GM23248 (cell line): Measurements from ENCODE around the gene FAM193A. TPM values are rescaled to one million over a fixed set of nuclear protein-coding genes. Genes with fewer than 3 reads are reported as not detected.

ENCODE experiments used
- DNase-seq: peaks from one replicate; pipeline ENCODE4 v3.0.0-alpha.2; 2015
- H2AFZ ChIP-seq: fragments of 200-600 bp; sonication (generic); 2 replicates; pipeline ENCODE4 v1.6.1; 2016; ENCODE audit warnings: antibody characterized with exemption
- H3F3A ChIP-seq: fragments of 200-600 bp; sonication (generic); 2 replicates; pipeline ENCODE4 v1.6.1; 2016; ENCODE audit warnings: mild to moderate bottlenecking, antibody characterized with exemption, mixed run types; ENCODE audit not compliant: insufficient read depth
- H3K27ac ChIP-seq: fragments of 200-600 bp; sonication (generic); 2 replicates; pipeline ENCODE4 v1.5.1; 2016; ENCODE audit warnings: mild to moderate bottlenecking
- H3K27me3 ChIP-seq: fragments of 200-600 bp; sonication (generic); replicated peaks from 2 replicates; pipeline ENCODE4 v1.6.1; 2016; ENCODE audit warnings: mild to moderate bottlenecking; ENCODE audit not compliant: insufficient read depth
- H3K36me3 ChIP-seq: fragments of 200-600 bp; sonication (generic); 2 replicates; pipeline ENCODE4 v1.6.1; 2016; ENCODE audit warnings: low read depth, mild to moderate bottlenecking
- H3K4me1 ChIP-seq: fragments of 200-600 bp; sonication (generic); 2 replicates; pipeline ENCODE4 v1.6.1; 2016; ENCODE audit warnings: mild to moderate bottlenecking; ENCODE audit not compliant: insufficient read depth
- H3K4me2 ChIP-seq: fragments of 200-600 bp; sonication (generic); one replicate; pipeline ENCODE4 v1.6.1; 2016; ENCODE audit warnings: mild to moderate bottlenecking; ENCODE audit not compliant: unreplicated experiment
- H3K4me3 ChIP-seq: fragments of 200-600 bp; sonication (generic); 2 replicates; pipeline ENCODE4 v1.5.1; 2016; ENCODE audit warnings: mild to moderate bottlenecking
- H3K79me2 ChIP-seq: fragments of 200-600 bp; sonication (generic); 2 replicates; pipeline ENCODE4 v1.6.1; 2016; ENCODE audit warnings: mild to moderate bottlenecking; ENCODE audit not compliant: insufficient read depth
- H3K9ac ChIP-seq: fragments of 200-600 bp; sonication (generic); 2 replicates; pipeline ENCODE4 v1.6.1; 2016; ENCODE audit warnings: mild to moderate bottlenecking
- H3K9me2 ChIP-seq: fragments of 200-600 bp; sonication (generic); 2 replicates; pipeline ENCODE4 v1.6.1; 2016; ENCODE audit warnings: mixed run types, mild to moderate bottlenecking, moderate library complexity; ENCODE audit not compliant: insufficient read depth
- H3K9me3 ChIP-seq: fragments of 200-600 bp; sonication (generic); one replicate; pipeline ENCODE4 v1.6.1; 2017; ENCODE audit warnings: low read depth
- H4K20me1 ChIP-seq: fragments of 200-600 bp; sonication (generic); 2 replicates; pipeline ENCODE4 v1.6.0; 2016; ENCODE audit not compliant: insufficient read depth
- EZH2 ChIP-seq: fragments of 200-600 bp; sonication (generic); IDR thresholded peaks from 2 replicates; pipeline ENCODE4 v1.6.1; 2018; ENCODE audit warnings: antibody characterized with exemption, mild to moderate bottlenecking; ENCODE audit not compliant: insufficient read depth, poor library complexity, severe bottlenecking
- EZH2phosphoT487 ChIP-seq: fragments of 200-600 bp; sonication (generic); IDR thresholded peaks from 2 replicates; pipeline ENCODE4 v1.6.1; 2018; ENCODE audit warnings: antibody characterized with exemption, moderate library complexity, mild to moderate bottlenecking, low read depth; ENCODE audit not compliant: insufficient read depth
- WGBS, 2 experiments: methylation state at CpG; one replicate each; pipeline ENCODE4 v1.1.6; 2015 to 2017; ENCODE audit warnings: low lambda C conversion rate in 2 of 2, low coverage in 1 of 2; ENCODE audit errors: missing lambda C conversion rate in 2 of 2; 5-methylcytosine and 5-hydroxymethylcytosine counted together
- in situ Hi-C: fragments of 300-500 bp; cut with MboI; formaldehyde crosslinking; loops from 2 replicates; pipeline ENCODE4 v1.15.0; 2020
- polyA plus RNA-seq: library from polyadenylated mRNA; unstranded; fragments of >200 nt; fragmentation: Nextera tagmentation; extraction: Ambion mirVana; gene quantifications from 2 replicates; pipeline ENCODE4 v1.2.1, GENCODE V29; 2016
- total RNA-seq: library from RNA; depleted of rRNA; stranded (reverse); fragments of >200 nt; shearing (Covaris generic); gene quantifications from 2 replicates; pipeline ENCODE4 v1.2.3, GENCODE V29; 2014

The FAM193A gene
- total and polyA plus RNA-seq, 2 experiments from 2014 or later = 5.0 to 19.0 TPM

- Histone ChIP-seq H3K79me2 (peaks cover 40% of the 10 kb centered on the region), H3K27ac (no peak overlapping the region), H3K27me3 (no peaks in the 10 kb centered on the region), H3K9me2 (no peaks in the 10 kb centered on the region), H4K20me1 (no peaks in the 10 kb centered on the region), H3K4me1 (no peaks in the 10 kb centered on the region; the same call in 1 of the 2 replicates), H3K36me3 (peaks cover 51% of the 10 kb centered on the region), H3F3A (0 out of 2 replicates have a peak, but pooled peaks cover 5% of the 10 kb centered on the region), H3K4me2 (no peak overlapping the region), H3K9ac (no peak overlapping the region), H2AFZ (no peak overlapping the region), H3K4me3 (no peak overlapping the region), H3K9me3 (no peaks in the 10 kb centered on the region)
- in situ Hi-C loops = no loop called here
- no peak for TF ChIP-seq EZH2phosphoT487
- no peak for TF ChIP-seq EZH2
- DNase-seq = no peak
- 96 to 97% methylated on average over 4 of the region's 4 CpGs for WGBS, 2 experiments
Observed at GRCh38 chr4:2688697-2689096, 152.2 kb downstream of the FAM193A start.

GRCh38 chr4:2689114-2689513 is 152.7 kb downstream of the FAM193A start:
- H3K36me3 ChIP-seq = peaks cover 47% of the 10 kb centered on the region
- no peaks in the 10 kb centered on the region for H3K9me3 ChIP-seq
- in situ Hi-C loops = no loop called here

DNA sequence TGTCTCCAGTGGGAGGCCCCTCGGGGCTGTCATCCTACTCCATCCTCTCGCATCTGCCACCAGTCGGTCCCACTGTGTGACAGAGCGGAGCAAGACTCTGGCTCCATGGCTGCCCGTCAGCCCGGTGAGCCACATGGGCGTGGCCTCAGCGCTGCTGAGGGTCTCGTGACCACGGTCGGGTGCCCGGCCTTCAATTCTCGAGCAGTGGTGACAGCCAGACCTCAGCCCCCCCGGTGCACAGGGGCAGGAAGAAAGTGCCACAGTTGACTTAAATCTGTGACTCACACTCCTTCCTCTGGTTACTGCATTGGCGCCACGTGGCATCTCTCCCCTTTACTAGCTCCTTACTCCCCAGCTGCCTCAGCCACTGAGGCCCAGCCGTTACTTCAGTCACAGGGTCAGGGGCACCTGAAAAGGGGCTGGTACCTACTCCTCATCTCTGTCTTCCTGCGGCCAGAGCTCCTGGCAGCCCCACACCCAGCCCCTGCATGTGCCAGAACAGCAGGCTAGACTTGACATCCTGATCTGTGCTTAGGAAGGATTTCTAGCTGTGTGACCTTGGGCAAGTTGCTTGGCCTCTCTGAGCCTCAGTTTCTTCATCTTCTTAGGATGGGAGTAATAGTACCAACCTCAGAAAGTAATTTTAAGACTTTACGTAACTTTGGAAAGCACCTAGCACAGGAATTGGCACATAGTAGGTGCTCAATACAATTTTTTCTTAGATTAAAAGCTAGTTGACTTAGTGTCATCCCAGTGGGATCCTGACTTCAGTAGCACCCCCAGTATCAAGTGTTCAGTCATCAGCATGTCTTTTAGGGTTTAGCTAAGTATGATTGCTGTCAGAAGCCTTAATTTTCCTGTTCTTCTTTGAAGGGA is 153.6 kb downstream of the FAM193A start:
- Histone ChIP-seq H2AFZ (no peak overlapping the region), H4K20me1 (no peaks in the 10 kb centered on the region), H3K9ac (no peak overlapping the region), H3K4me3 (no peak overlapping the region), H3F3A (0 out of 2 replicates have a peak, but pooled peaks cover 5% of the 10 kb centered on the region), H3K36me3 (peaks cover 38% of the 10 kb centered on the region; the same call in 1 of the 2 replicates), H3K27ac (no peak overlapping the region), H3K9me3 (no peaks in the 10 kb centered on the region), H3K79me2 (peaks cover 29% of the 10 kb centered on the region), H3K4me2 (no peak overlapping the region), H3K27me3 (no peaks in the 10 kb centered on the region), H3K9me2 (no peaks in the 10 kb centered on the region), H3K4me1 (no peaks in the 10 kb centered on the region; the same call in 1 of the 2 replicates)
- no peak for TF ChIP-seq EZH2phosphoT487
- TF ChIP-seq EZH2 = no peak
- in situ Hi-C loops = no loop called here
- no peak for DNase-seq
- WGBS, 2 experiments = 94 to 96% methylated on average over 19 of the region's 19 CpGs

More at GRCh38 chr4:2689114-2689513, 152.7 kb downstream of the FAM193A start:
- Histone ChIP-seq H4K20me1 (no peaks in the 10 kb centered on the region), H3K27ac (no peak overlapping the region), H3K27me3 (no peaks in the 10 kb centered on the region), H3K4me1 (no peaks in the 10 kb centered on the region; the same call in 1 of the 2 replicates), H3K9ac (no peak overlapping the region), H3K79me2 (peaks cover 36% of the 10 kb centered on the region), H3K4me2 (no peak overlapping the region), H3K9me2 (no peaks in the 10 kb centered on the region), H3K4me3 (no peak overlapping the region), H3F3A (0 out of 2 replicates have a peak, but pooled peaks cover 5% of the 10 kb centered on the region), H2AFZ (no peak overlapping the region)
- DNase-seq = no peak
- 87 to 94% methylated on average over 6 of the region's 6 CpGs for whole genome bisulfite sequencing, 2 experiments
- TF ChIP-seq EZH2 (no peak), EZH2phosphoT487 (no peak)

DNA sequence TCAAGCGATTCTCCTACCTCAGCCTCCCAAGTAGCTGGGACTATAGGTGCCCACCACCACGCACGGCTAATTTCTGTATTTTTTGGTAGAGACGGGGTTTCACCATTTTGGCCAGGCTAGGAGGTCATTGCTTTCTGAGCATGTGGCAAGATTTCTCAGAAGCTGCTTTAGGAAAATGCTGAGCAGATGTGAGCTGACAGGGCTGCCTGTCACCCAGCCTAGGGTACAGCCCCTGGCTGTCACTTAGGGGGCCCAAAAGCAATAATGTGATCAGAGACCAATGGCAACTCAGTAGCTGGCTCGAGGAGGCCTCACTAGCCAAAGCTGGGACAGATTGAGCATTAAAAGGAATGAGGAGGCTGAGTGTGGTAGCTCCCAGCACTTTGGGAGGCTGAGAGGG is 154.9 kb downstream of the FAM193A start:
- peaks cover 18% of the 10 kb centered on the region for H3K79me2 ChIP-seq
- H2AFZ ChIP-seq = no peak overlapping the region
- H3F3A ChIP-seq = no peaks in the 10 kb centered on the region
- H4K20me1 ChIP-seq = no peaks in the 10 kb centered on the region
- in situ Hi-C loops = no loop called here
- DNase-seq = no peak
- no peak overlapping the region for H3K4me2 ChIP-seq
- TF ChIP-seq EZH2 (no peak), EZH2phosphoT487 (no peak)
- no peaks in the 10 kb centered on the region for H3K4me1 ChIP-seq
- H3K4me3 ChIP-seq = no peak overlapping the region
- 94 to 100% methylated on average over 5 of the region's 5 CpGs for WGBS, 2 experiments
- no peaks in the 10 kb centered on the region for H3K27me3 ChIP-seq
- H3K36me3 ChIP-seq = peaks cover 43% of the 10 kb centered on the region; the same call in 1 of the 2 replicates
- H3K9ac ChIP-seq = no peak overlapping the region
- no peak overlapping the region for H3K27ac ChIP-seq
- H3K9me3 ChIP-seq = no peaks in the 10 kb centered on the region
- no peaks in the 10 kb centered on the region for H3K9me2 ChIP-seq
